NCI-H1048 (cell line): Measurements from ENCODE around the gene IRGM.

Experiments
- DNase-seq: peaks from one replicate; lab custom pipeline; 2025; lab: John Stamatoyannopoulos, UW

Gene IRGM

DNA sequence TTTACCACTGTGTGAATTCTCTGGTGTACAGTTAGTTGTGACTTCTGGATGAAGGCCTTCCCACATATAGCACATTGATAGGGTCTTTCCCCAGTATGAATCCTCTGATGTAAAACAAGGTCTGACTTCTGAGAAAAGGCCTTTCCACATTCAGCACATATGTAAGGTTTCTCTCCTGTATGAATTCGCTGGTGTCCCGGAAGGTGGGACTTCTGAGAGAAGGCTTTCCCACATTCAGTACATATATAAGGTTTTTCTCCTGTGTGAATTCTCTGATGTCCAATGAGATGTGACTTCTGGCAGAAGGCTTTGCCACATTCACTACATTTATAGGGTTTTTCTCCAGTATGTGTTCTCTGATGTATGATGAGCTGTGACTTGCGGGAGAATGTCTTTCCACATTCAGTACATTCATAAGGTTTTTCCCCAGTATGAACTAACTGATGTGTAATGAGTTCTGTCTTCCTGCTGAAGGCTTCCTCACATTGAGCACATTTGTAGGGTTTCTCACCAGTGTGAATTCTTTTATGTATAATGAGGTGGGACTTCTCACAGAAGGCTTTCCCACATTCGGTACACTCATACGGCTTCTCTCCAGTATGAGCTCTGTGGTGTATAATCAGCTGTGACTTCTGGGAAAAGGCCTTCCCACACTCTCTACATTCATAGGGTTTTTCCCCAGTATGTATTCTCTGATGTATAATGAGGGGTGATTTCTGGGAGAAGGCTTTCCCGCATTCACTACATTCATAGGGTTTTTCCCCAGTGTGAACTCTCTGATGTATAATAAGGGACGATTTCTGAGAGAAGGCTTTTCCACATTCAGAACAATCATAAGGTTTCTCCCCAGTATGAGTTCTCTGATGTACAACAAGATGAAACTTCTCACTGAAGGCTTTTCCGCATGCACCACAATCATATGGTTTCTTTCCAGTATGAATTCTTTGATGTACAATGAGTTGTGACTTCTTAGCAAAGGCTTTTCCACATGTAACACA, 49.4 kb downstream of the IRGM start:
- DNase-seq = no peak
